K562 (cell line): ENCODE results near the gene TLNRD1. TPM values are rescaled to one million over a fixed set of nuclear protein-coding genes. Genes with fewer than 3 reads are reported as not detected.

Experiments used
- BACH1 ChIP-seq: fragments of 200-800 bp; sonication (Bioruptor generic); IDR thresholded peaks from 2 replicates; pipeline ENCODE4 v1.6.1; 2016; ENCODE audit warnings: missing genetic modification characterization, missing compliant biosample characterization
- CC2D1A ChIP-seq: fragments of 450-650 bp; IDR thresholded peaks from 2 replicates; pipeline ENCODE4 v1.6.1; 2017; ENCODE audit warnings: mild to moderate bottlenecking
- ELF1 ChIP-seq: fragments of 200-800 bp; sonication (Bioruptor generic); IDR thresholded peaks from 2 replicates; pipeline ENCODE4 v1.6.1; 2016; ENCODE audit warnings: missing genetic modification characterization, missing compliant biosample characterization
- FOXA3 ChIP-seq, 2 experiments: fragments of 450-650 bp in 1 of 2; sonication (generic) in 1 of 2; formaldehyde crosslinking; IDR thresholded peaks in 1 of 2; conservative IDR thresholded peaks in 1 of 2; 2 replicates each; pipeline versions ENCODE4 v1.4.0 to v1.8.0; 2020 to 2022; ENCODE audit warnings: mild to moderate bottlenecking in 2 of 2, missing genetic modification reagents in 1 of 2
- FOXP1 ChIP-seq: sonication (generic); formaldehyde crosslinking; IDR thresholded peaks from 2 replicates; pipeline ENCODE4 v1.8.0; 2022; ENCODE audit warnings: mild to moderate bottlenecking, missing genetic modification reagents
- KLF1 ChIP-seq: fragments of 450-650 bp; IDR thresholded peaks from 2 replicates; pipeline ENCODE4 v1.6.1; 2016; ENCODE audit warnings: missing genetic modification characterization, missing compliant biosample characterization
- MAFK ChIP-seq: IDR thresholded peaks from 2 replicates; pipeline ENCODE4 v1.6.1; 2011; ENCODE audit warnings: low read length, improper control_type of control experiment
- MTA2 ChIP-seq: fragments of 450-650 bp; IDR thresholded peaks from 2 replicates; pipeline ENCODE4 v1.6.1; 2016; ENCODE audit warnings: low read depth
- NCOA1 ChIP-seq: fragments of 450-650 bp; IDR thresholded peaks from 2 replicates; pipeline ENCODE4 v1.6.1; 2016; ENCODE audit warnings: low read depth
- NFIC ChIP-seq: fragments of 450-650 bp; IDR thresholded peaks from 2 replicates; pipeline ENCODE4 v1.6.1; 2017; ENCODE audit warnings: mild to moderate bottlenecking, inconsistent platforms
- NFRKB ChIP-seq: fragments of 450-650 bp; IDR thresholded peaks from 2 replicates; pipeline ENCODE4 v1.6.1; 2016; ENCODE audit warnings: low read depth
- NR4A1 ChIP-seq, 2 experiments: fragments of 250-450 bp in 1 of 2; fragments of 450-650 bp in 1 of 2; sonication (Bioruptor Pico) in 1 of 2; IDR thresholded peaks; 2 replicates each; pipeline versions ENCODE4 v1.4.0 to v1.6.1; 2016 to 2020; ENCODE audit warnings: mild to moderate bottlenecking in 2 of 2, missing compliant biosample characterization in 1 of 2, missing genetic modification characterization in 1 of 2, moderate library complexity in 1 of 2
- NUFIP1 ChIP-seq: fragments of 450-650 bp; IDR thresholded peaks from 2 replicates; pipeline ENCODE4 v1.6.1; 2018; ENCODE audit not compliant: partially characterized antibody
- SMAD4 ChIP-seq: fragments of 250-450 bp; sonication (Bioruptor Pico); conservative IDR thresholded peaks from 2 replicates; pipeline ENCODE4 v1.8.0; 2021; ENCODE audit warnings: inconsistent platforms, mild to moderate bottlenecking, moderate library complexity
- SMARCE1 ChIP-seq: fragments of 450-650 bp; IDR thresholded peaks from 2 replicates; pipeline ENCODE4 v1.7.1; 2016; ENCODE audit warnings: mild to moderate bottlenecking
- TAF9B ChIP-seq: fragments of 450-650 bp; IDR thresholded peaks from 2 replicates; pipeline ENCODE4 v1.6.1; 2018; ENCODE audit warnings: mild to moderate bottlenecking; ENCODE audit not compliant: partially characterized antibody
- TFAM ChIP-seq: fragments of 250-450 bp; sonication (Bioruptor Pico); conservative IDR thresholded peaks from 2 replicates; pipeline ENCODE4 v1.5.0; 2021; ENCODE audit warnings: mild to moderate bottlenecking, moderate library complexity
- ZC3H4 ChIP-seq: sonication (generic); formaldehyde crosslinking; IDR thresholded peaks from 2 replicates; pipeline ENCODE4 v1.9.0; 2021; ENCODE audit warnings: missing genetic modification reagents, borderline replicate concordance
- ZNF23 ChIP-seq: fragments of 250-450 bp; sonication (Bioruptor Pico); IDR thresholded peaks from 2 replicates; pipeline ENCODE4 v1.4.0; 2020; ENCODE audit warnings: mild to moderate bottlenecking
- ZNF584 ChIP-seq: fragments of 200-800 bp; sonication (Bioruptor generic); IDR thresholded peaks from 2 replicates; pipeline ENCODE4 v1.6.1; 2016; ENCODE audit warnings: low read depth, mild to moderate bottlenecking, missing genetic modification characterization, missing compliant biosample characterization
- polyA plus RNA-seq, 8 experiments: library from polyadenylated mRNA; depleted of rRNA in 4 of 8; stranded (reverse) in 5 of 8; unstranded in 3 of 8; fragments of >200 nt; fragmentation: Nextera tagmentation in 2 of 8; fragmentation: Illumina TruSeq in 1 of 8; extraction: Ambion mirVana in 2 of 8; extraction: Trizol in 1 of 8; gene quantifications; 2 replicates each; pipeline versions ENCODE4 v1.2.1 to v1.2.3, GENCODE V29; 2011 to 2014; ENCODE audit warnings: inconsistent platforms in 1 of 8, missing spikeins in 1 of 8
- total RNA-seq, 7 experiments: library from RNA; depleted of rRNA in 6 of 7; stranded (reverse); fragments of >200 nt in 6 of 7; fragmentation: Illumina TruSeq in 2 of 7; extraction: Trizol in 2 of 7; gene quantifications; 2 replicates each; pipeline versions ENCODE4 v1.2.1 to v1.2.3, GENCODE V29; 2011 to 2021; ENCODE audit warnings: low replicate concordance in 1 of 7
- TF ChIP-seq, protein P1 (sequence below): fragments of 250-450 bp; sonication (Bioruptor Pico); IDR thresholded peaks from 2 replicates; pipeline ENCODE4 v1.8.0; 2021; ENCODE audit warnings: moderate library complexity, mild to moderate bottlenecking, inconsistent platforms
- TF ChIP-seq, protein P2 (sequence below): fragments of 450-650 bp; formaldehyde crosslinking; IDR thresholded peaks from 2 replicates; pipeline ENCODE4 v1.4.0; 2022; ENCODE audit warnings: missing genetic modification characterization
- TF ChIP-seq, protein P3 (sequence below), 3 experiments: IDR thresholded peaks in 2 of 3; conservative IDR thresholded peaks in 1 of 3; 2 replicates each; pipeline ENCODE4 v1.5.1; 2011 to 2012; ENCODE audit warnings: low read length in 3 of 3, mild to moderate bottlenecking in 3 of 3, control low read depth in 2 of 3, improper control_type of control experiment in 1 of 3, inconsistent platforms in 1 of 3, low read depth in 1 of 3, mixed read lengths in 1 of 3, moderate library complexity in 1 of 3; ENCODE audit not compliant: insufficient read depth in 2 of 3
- TF ChIP-seq, protein P4 (sequence below): sonication (generic); formaldehyde crosslinking; IDR thresholded peaks from 2 replicates; pipeline ENCODE4 v1.5.0; 2020; ENCODE audit warnings: missing genetic modification reagents
- TF ChIP-seq, protein P5 (sequence below), 2 experiments: fragments of 450-650 bp; conservative IDR thresholded peaks; 2 replicates each; pipeline ENCODE4 v1.6.1; 2017; ENCODE audit warnings: mild to moderate bottlenecking in 2 of 2, moderate library complexity in 2 of 2

Gene TLNRD1
- total and polyA plus RNA-seq, 9 of the 15 experiments (the other 6 are each of a cell fraction or from before 2014, with no cell fraction given) = 1.1 to 33.1 (median 5.7) TPM

DNA sequence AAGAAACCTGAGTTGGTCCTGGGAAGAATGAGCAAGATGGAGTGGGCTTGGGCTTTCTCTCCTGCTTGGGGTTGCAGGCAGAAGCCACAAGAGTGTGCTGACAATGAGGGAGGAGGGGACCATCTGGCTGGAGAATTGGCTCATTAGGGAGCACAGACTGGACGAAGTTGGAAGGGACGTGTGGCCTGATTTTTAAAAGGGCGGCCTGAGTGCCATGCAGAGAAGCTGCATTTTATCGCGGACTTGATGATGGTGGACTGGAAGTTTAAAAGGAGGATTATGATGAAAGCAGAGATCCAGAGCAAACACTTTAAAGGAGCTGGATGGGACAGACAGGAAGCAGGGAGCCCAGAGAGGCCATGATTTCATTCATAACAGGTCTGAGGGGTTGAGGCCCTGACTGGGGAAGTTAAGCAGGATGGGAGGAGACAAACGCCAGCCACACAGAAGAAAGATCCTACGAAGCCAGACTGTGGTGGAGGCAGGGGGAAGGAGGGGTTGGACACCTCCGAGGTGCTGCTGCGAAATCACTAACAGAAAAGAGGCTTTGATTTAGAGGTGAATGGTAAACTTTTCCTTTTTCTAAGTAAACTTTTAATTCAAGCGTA lies 23.6 kb downstream of the TLNRD1 start (continued):
- TF ChIP-seq, protein P1, sequence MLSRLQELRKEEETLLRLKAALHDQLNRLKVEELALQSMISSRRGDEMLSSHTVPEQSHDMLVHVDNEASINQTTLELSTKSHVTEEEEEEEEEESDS (CRISPR knock-in tag) = no peak
- TF ChIP-seq ZC3H4 (CRISPR knock-in tag) (no peak), MAFK (no peak), KLF1 (tag) (no peak), ZNF23 (CRISPR knock-in tag) (no peak), SMARCE1 (no peak), FOXP1 (CRISPR knock-in tag) (no peak), BACH1 (tag) (0 out of 2 replicates have a peak, but pooled peaks have one; percentile 25), FOXA3 (CRISPR knock-in tag; conservative IDR thresholded peaks at IDR 0.05 in 1 of 2, IDR thresholded peaks at IDR 0.05 in 1 of 2) (no peak), MTA2 (no peak), TAF9B (no peak), NCOA1 (no peak), NFRKB (no peak), TFAM (CRISPR knock-in tag) (no peak), NUFIP1 (no peak), ZNF584 (no peak), NFIC (no peak), SMAD4 (CRISPR knock-in tag) (peak; percentile 10; the same call in 1 of the 2 replicates), NR4A1 (CRISPR knock-in tag; IDR thresholded peaks at IDR 0.05) (no peak), NR4A1 (tag; IDR thresholded peaks at IDR 0.05) (peak; percentile 34; the same call in 1 of the 2 replicates), ELF1 (tag) (no peak), CC2D1A (no peak)
- TF ChIP-seq, protein P2, sequence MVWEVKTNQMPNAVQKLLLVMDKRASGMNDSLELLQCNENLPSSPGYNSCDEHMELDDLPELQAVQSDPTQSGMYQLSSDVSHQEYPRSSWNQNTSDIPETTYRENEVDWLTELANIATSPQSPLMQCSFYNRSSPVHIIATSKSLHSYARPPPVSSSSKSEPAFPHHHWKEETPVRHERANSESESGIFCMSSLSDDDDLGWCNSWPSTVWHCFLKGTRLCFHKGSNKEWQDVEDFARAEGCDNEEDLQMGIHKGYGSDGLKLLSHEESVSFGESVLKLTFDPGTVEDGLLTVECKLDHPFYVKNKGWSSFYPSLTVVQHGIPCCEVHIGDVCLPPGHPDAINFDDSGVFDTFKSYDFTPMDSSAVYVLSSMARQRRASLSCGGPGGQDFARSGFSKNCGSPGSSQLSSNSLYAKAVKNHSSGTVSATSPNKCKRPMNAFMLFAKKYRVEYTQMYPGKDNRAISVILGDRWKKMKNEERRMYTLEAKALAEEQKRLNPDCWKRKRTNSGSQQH = no peak
- TF ChIP-seq, protein P3, sequence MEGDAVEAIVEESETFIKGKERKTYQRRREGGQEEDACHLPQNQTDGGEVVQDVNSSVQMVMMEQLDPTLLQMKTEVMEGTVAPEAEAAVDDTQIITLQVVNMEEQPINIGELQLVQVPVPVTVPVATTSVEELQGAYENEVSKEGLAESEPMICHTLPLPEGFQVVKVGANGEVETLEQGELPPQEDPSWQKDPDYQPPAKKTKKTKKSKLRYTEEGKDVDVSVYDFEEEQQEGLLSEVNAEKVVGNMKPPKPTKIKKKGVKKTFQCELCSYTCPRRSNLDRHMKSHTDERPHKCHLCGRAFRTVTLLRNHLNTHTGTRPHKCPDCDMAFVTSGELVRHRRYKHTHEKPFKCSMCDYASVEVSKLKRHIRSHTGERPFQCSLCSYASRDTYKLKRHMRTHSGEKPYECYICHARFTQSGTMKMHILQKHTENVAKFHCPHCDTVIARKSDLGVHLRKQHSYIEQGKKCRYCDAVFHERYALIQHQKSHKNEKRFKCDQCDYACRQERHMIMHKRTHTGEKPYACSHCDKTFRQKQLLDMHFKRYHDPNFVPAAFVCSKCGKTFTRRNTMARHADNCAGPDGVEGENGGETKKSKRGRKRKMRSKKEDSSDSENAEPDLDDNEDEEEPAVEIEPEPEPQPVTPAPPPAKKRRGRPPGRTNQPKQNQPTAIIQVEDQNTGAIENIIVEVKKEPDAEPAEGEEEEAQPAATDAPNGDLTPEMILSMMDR (IDR thresholded peaks at IDR 0.05 in 2 of 3, conservative IDR thresholded peaks at IDR 0.05 in 1 of 3; ENCODE audit: insufficient read depth in 2 of 3, low read depth in 1 of 3, low read length in 3 of 3) = no peak
- TF ChIP-seq, protein P4, sequence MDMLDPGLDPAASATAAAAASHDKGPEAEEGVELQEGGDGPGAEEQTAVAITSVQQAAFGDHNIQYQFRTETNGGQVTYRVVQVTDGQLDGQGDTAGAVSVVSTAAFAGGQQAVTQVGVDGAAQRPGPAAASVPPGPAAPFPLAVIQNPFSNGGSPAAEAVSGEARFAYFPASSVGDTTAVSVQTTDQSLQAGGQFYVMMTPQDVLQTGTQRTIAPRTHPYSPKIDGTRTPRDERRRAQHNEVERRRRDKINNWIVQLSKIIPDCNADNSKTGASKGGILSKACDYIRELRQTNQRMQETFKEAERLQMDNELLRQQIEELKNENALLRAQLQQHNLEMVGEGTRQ = no peak
- TF ChIP-seq, protein P5, sequence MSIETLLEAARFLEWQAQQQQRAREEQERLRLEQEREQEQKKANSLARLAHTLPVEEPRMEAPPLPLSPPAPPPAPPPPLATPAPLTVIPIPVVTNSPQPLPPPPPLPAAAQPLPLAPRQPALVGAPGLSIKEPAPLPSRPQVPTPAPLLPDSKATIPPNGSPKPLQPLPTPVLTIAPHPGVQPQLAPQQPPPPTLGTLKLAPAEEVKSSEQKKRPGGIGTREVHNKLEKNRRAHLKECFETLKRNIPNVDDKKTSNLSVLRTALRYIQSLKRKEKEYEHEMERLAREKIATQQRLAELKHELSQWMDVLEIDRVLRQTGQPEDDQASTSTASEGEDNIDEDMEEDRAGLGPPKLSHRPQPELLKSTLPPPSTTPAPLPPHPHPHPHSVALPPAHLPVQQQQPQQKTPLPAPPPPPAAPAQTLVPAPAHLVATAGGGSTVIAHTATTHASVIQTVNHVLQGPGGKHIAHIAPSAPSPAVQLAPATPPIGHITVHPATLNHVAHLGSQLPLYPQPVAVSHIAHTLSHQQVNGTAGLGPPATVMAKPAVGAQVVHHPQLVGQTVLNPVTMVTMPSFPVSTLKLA (conservative IDR thresholded peaks at IDR 0.05) = no peak
